Upper lobe of left lung (tissue), 6 donors: ENCODE results near the gene HIPK1. TPM values are rescaled to one million over a fixed set of nuclear protein-coding genes. Genes with fewer than 3 reads are reported as not detected.

Source experiments
- ATAC-seq, 2 donors: fragments of 200-7000 bp; cut with Tn5 transposase; one replicate each; pipeline ENCODE4 v1.9.1; 2022; ENCODE audit warnings: mild to moderate bottlenecking in 2 of 2, moderate library complexity in 2 of 2; ENCODE audit not compliant: low FRiP score in 2 of 2
- DNase-seq, 2 donors: peaks; one replicate each; pipeline ENCODE4 v3.0.0-alpha.2; 2019 to 2020
- H3K27ac ChIP-seq, 4 donors: fragments of 200-600 bp; sonication (generic); one replicate each; pipeline ENCODE4 v1.5.1; 2016 to 2019
- H3K27me3 ChIP-seq, 4 donors: fragments of 200-600 bp; sonication (generic); one replicate each; pipeline ENCODE4 v1.5.1; 2017 to 2019
- H3K36me3 ChIP-seq, 4 donors: fragments of 200-600 bp; sonication (generic); one replicate each; pipeline ENCODE4 v1.5.1; 2016 to 2019
- H3K4me1 ChIP-seq, 4 donors: fragments of 200-600 bp; sonication (generic); one replicate each; pipeline ENCODE4 v1.5.1; 2018 to 2019
- H3K4me3 ChIP-seq, 4 donors: fragments of 200-600 bp; sonication (generic); one replicate each; pipeline ENCODE4 v1.5.1; 2017 to 2019; ENCODE audit warnings: mild to moderate bottlenecking in 2 of 4, moderate library complexity in 1 of 4
- H3K9me3 ChIP-seq, 4 donors: fragments of 200-600 bp; sonication (generic); one replicate each; pipeline ENCODE4 v1.5.1; 2018 to 2019
- EP300 ChIP-seq, 4 donors: sonication (generic); formaldehyde crosslinking; IDR thresholded peaks; one replicate each; pipeline ENCODE4 v1.5.1; 2017; ENCODE audit warnings: antibody characterized with exemption in 4 of 4, control low read depth in 2 of 4
- POLR2A ChIP-seq, 4 donors: fragments of 450-650 bp; IDR thresholded peaks; one replicate each; pipeline ENCODE4 v1.5.1; 2016 to 2017; ENCODE audit warnings: antibody characterized with exemption in 4 of 4, mild to moderate bottlenecking in 2 of 4
- POLR2AphosphoS5 ChIP-seq, 2 donors: sonication (generic); formaldehyde crosslinking; IDR thresholded peaks; one replicate each; pipeline ENCODE4 v1.5.1; 2017; ENCODE audit warnings: antibody characterized with exemption in 2 of 2
- WGBS, 2 donors: methylation state at CpG; one replicate each; pipeline ENCODE4 v1.1.5; 2017 to 2018; 5-methylcytosine and 5-hydroxymethylcytosine counted together
- total RNA-seq, 6 donors: library from RNA; depleted of rRNA in 4 of 6; stranded (reverse); fragments of >200 nt in 4 of 6; gene quantifications; one replicate each; pipeline versions ENCODE4 v1.1.0 to v1.2.1, GENCODE V29; 2016 to 2021
- TF ChIP-seq, protein P1 (sequence below), 6 experiments: fragments of 450-650 bp in 4 of 6; fragments of 200-600 bp in 2 of 6; sonication (generic) in 2 of 6; IDR thresholded peaks; one replicate each; pipeline ENCODE4 v1.5.1; 2016 to 2019; ENCODE audit warnings: antibody characterized with exemption in 6 of 6
- donor health status: DM: no; HTN: no; CAD: no; lungs with moderate emphysema.
- donor health status: DM: no; HTN: yes; CAD: no; lungs with severe emphysema.

Gene HIPK1
- total RNA-seq, 6 donors from 2014 or later: 31.4 to 85.5 (median 64.0) TPM

DNA sequence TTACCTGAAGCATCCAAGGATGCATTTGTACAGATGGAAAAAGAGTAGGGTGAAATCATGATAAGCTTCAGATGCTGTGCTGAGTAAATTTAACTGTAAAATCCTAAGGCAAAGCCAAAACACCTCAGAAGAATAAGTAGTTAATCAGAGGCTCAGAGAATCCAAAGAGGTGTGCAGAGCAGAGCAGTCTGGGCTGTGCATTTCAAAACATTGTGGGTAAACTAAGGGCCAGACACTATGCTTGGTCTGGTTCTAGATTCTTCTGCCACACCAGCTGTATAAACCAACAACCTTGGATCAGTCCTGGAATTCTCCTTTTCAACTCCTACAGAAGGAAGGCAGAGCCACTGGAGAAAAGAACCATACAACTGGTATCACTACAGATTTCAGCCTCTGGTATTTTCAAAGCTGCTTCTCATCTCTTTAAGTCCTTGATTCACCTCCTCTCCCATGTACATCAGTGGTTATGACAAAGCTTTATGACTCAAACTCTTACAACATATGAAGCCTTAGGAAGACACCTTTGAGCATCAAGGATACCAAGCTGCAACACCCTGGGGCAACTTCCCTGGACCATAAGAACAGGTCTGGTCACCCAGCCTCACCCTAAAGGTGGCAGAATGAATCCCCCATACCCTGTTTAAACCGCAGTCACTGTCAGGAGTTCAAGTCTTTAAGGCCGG lies 11.6 kb upstream of the HIPK1 start:
- no peak overlapping the region for H3K4me3 ChIP-seq
- 91 to 92% methylated on average over 2 of the region's 2 CpGs for WGBS, 2 donors
- TF ChIP-seq, protein P1, sequence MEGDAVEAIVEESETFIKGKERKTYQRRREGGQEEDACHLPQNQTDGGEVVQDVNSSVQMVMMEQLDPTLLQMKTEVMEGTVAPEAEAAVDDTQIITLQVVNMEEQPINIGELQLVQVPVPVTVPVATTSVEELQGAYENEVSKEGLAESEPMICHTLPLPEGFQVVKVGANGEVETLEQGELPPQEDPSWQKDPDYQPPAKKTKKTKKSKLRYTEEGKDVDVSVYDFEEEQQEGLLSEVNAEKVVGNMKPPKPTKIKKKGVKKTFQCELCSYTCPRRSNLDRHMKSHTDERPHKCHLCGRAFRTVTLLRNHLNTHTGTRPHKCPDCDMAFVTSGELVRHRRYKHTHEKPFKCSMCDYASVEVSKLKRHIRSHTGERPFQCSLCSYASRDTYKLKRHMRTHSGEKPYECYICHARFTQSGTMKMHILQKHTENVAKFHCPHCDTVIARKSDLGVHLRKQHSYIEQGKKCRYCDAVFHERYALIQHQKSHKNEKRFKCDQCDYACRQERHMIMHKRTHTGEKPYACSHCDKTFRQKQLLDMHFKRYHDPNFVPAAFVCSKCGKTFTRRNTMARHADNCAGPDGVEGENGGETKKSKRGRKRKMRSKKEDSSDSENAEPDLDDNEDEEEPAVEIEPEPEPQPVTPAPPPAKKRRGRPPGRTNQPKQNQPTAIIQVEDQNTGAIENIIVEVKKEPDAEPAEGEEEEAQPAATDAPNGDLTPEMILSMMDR (IDR thresholded peaks at IDR 0.05): no peak
- TF ChIP-seq POLR2AphosphoS5 (IDR thresholded peaks at IDR 0.05) (no peak), EP300 (IDR thresholded peaks at IDR 0.05) (no peak), POLR2A (IDR thresholded peaks at IDR 0.05) (no peak)

DNA sequence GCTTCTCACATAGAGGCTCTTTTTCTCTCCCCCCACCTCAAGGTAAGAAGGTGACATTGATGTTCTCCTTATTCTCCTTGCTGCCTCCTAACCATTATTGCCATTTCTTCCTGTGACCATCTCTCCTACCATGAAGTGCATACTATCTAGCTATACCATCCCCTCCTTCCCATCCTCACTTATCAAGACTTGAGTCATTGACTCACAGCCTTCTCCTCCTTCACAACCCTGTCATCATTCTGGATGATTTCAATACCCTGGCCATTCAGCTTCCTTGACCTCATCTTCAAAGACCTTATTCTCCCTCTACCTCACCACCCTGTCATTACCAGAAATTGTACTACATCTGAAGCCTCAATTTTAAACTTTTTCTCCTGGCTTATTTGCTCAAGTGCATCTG lies 10.9 kb upstream of the HIPK1 start:
- ATAC-seq (no peak), DNase-seq (no peak)

More for the DNA sequence above, 11.6 kb upstream of the HIPK1 start:
- no peak for DNase-seq
- Histone ChIP-seq H3K36me3 (no peaks in the 10 kb centered on the region), H3K27me3 (no peaks in the 10 kb centered on the region), H3K27ac (no peak overlapping the region), H3K4me1 (peaks cover 0 to 9% (median 3%) of the 10 kb centered on the region in 4 donors), H3K9me3 (no peaks in the 10 kb centered on the region)
- no peak for ATAC-seq

DNA sequence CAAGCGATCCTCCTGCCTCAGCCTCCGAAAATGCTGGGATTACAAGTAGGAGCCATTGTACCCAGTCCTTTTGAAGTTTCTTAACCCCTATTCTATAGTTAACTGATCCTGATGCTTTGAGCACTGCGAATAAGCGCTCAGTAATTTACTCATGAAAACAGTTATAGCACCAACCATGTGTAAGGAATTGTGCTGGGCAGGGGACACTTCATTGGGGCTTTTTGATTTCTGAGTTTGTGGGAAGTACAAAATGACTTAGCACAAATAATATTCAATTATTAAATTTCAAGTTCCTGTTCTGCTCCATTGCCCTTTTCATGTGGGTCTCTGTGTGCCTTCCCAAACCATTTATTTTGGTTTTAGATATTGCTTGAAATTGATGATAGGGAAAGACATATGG lies 6.2 kb upstream of the HIPK1 start:
- TF ChIP-seq, protein P1 (IDR thresholded peaks at IDR 0.05): no peak
- TF ChIP-seq POLR2AphosphoS5 (IDR thresholded peaks at IDR 0.05): no peak
- no peak for TF ChIP-seq POLR2A (IDR thresholded peaks at IDR 0.05)
- TF ChIP-seq EP300 (IDR thresholded peaks at IDR 0.05): no peak
- no peak for ATAC-seq
- H3K36me3 ChIP-seq: no peaks in the 10 kb centered on the region
- no peak for DNase-seq
- H3K9me3 ChIP-seq: no peaks in the 10 kb centered on the region
- H3K27ac ChIP-seq: no peak overlapping the region
- H3K27me3 ChIP-seq: no peaks in the 10 kb centered on the region
- 94 to 97% methylated on average over 4 of the region's 4 CpGs for WGBS, 2 donors
- H3K4me3 ChIP-seq: no peak overlapping the region
- H3K4me1 ChIP-seq: peaks cover 0 to 4% (median under 1%) of the 10 kb centered on the region in 4 donors

More for the DNA sequence above, 10.9 kb upstream of the HIPK1 start:
- no peak overlapping the region for H3K27ac ChIP-seq
- no peaks in the 10 kb centered on the region for H3K27me3 ChIP-seq
- TF ChIP-seq EP300 (IDR thresholded peaks at IDR 0.05) (no peak), POLR2AphosphoS5 (IDR thresholded peaks at IDR 0.05) (no peak), POLR2A (IDR thresholded peaks at IDR 0.05) (no peak)
- TF ChIP-seq, protein P1 (IDR thresholded peaks at IDR 0.05): no peak
- H3K4me3 ChIP-seq: no peak overlapping the region
- H3K9me3 ChIP-seq: no peaks in the 10 kb centered on the region
- no peaks in the 10 kb centered on the region for H3K36me3 ChIP-seq
- H3K4me1 ChIP-seq: peaks cover 0 to 3% (median under 1%) of the 10 kb centered on the region in 4 donors

DNA sequence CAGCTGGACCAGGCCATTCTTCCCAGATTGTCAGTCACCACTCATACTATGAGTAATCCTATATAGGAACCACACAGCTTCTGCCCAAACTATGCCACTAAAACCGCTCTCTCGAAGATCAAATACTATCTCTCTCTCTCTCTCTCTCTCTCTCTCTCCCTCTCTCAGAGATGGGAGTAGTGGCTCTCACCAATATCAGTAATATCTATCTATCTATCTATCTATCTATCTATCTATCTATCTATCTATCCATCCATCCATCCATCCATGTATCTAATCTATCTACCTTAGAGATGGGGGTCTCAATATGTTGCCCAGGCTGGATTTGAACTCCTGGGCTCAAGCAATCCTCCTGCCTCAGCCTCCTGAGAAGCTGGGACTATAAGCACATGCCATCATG lies 4.7 kb upstream of the HIPK1 start:
- H3K27me3 ChIP-seq: no peaks in the 10 kb centered on the region
- WGBS, 2 donors: 96 to 98% methylated on average over 2 of the region's 2 CpGs
- no peaks in the 10 kb centered on the region for H3K9me3 ChIP-seq
- H3K4me1 ChIP-seq: peaks cover 0 to 10% (median 4%) of the 10 kb centered on the region in 4 donors
- TF ChIP-seq, protein P1 (IDR thresholded peaks at IDR 0.05): no peak
- TF ChIP-seq POLR2AphosphoS5 (IDR thresholded peaks at IDR 0.05) (no peak), EP300 (IDR thresholded peaks at IDR 0.05) (no peak), POLR2A (IDR thresholded peaks at IDR 0.05) (no peak)
- no peaks in the 10 kb centered on the region for H3K36me3 ChIP-seq
- ATAC-seq (no peak), DNase-seq (no peak)
- no peak overlapping the region for H3K27ac ChIP-seq
- no peak overlapping the region for H3K4me3 ChIP-seq
